H1 (cell line): ENCODE results near the gene CTF1. TPM values are rescaled to one million over a fixed set of nuclear protein-coding genes. Genes with fewer than 3 reads are reported as not detected.

Experiments used
- CTCF ChIA-PET: fragments of 300-600 bp; sonication (Branson Sonifier 250); formaldehyde crosslinking; loops from one replicate; lab custom pipeline; 2021; ENCODE audit not compliant: partially characterized antibody; lab: Charles Lee
- POLR2A ChIA-PET: fragments of 300-600 bp; sonication (Branson Sonifier 250); formaldehyde crosslinking; loops from one replicate; lab custom pipeline; 2021; ENCODE audit warnings: inconsistent platforms; ENCODE audit not compliant: partially characterized antibody; lab: Charles Lee
- DNase-seq, 2 experiments: peaks; one replicate each; pipeline versions ENCODE4 v3.0.0 to v3.0.0-alpha.2; 2010 to 2022; ENCODE audit warnings: low spot score in 2 of 2, low read depth in 1 of 2, mixed read lengths in 1 of 2
- FAIRE-seq: peaks from 2 replicates; lab custom pipeline; 2011; peaks lifted over from hg19 to GRCh38; lab: Jason Lieb, UNC
- H2AFZ ChIP-seq: 2 replicates; pipeline ENCODE4 v1.8.1; 2012; ENCODE audit warnings: low read length, inconsistent platforms
- H2AK5ac ChIP-seq: 2 replicates; pipeline ENCODE4 v1.6.1; 2013; ENCODE audit warnings: low read depth, low read length
- H2BK120ac ChIP-seq: replicated peaks from 2 replicates; pipeline ENCODE3; 2013; ENCODE audit warnings: low read depth, low read length, inconsistent platforms
- H2BK12ac ChIP-seq: 2 replicates; pipeline ENCODE4 v1.6.1; 2013; ENCODE audit warnings: low read depth, low read length
- H2BK15ac ChIP-seq: 2 replicates; pipeline ENCODE4 v1.6.1; 2013; ENCODE audit warnings: low read length
- H2BK20ac ChIP-seq: 2 replicates; pipeline ENCODE4 v1.6.1; 2013; ENCODE audit warnings: low read length
- H2BK5ac ChIP-seq: 2 replicates; pipeline ENCODE4 v1.6.1; 2013; ENCODE audit warnings: low read depth, low read length
- H3K14ac ChIP-seq: 2 replicates; pipeline ENCODE4 v1.6.1; 2013; ENCODE audit warnings: inconsistent platforms; ENCODE audit not compliant: insufficient read length
- H3K18ac ChIP-seq: 2 replicates; pipeline ENCODE4 v1.6.1; 2013; ENCODE audit warnings: low read length; ENCODE audit errors: extremely low read depth
- H3K23ac ChIP-seq: 2 replicates; pipeline ENCODE4 v1.6.1; 2013; ENCODE audit warnings: inconsistent platforms; ENCODE audit not compliant: insufficient read length
- H3K23me2 ChIP-seq: 2 replicates; pipeline ENCODE4 v1.6.1; 2013; ENCODE audit warnings: low read depth, low read length
- H3K27ac ChIP-seq: 2 replicates; pipeline ENCODE4 v1.6.1; 2011; ENCODE audit warnings: low read depth, low read length, inconsistent platforms
- H3K27me3 ChIP-seq, 4 experiments: replicated peaks in 1 of 4; 1 replicate in 1 of 4; 2 replicates in 3 of 4; pipeline versions ENCODE4 v1.6.1 to v1.8.1; 2011 to 2013; ENCODE audit warnings: low read length in 3 of 4, mild to moderate bottlenecking in 3 of 4, inconsistent platforms in 2 of 4, mixed read lengths in 2 of 4, moderate library complexity in 1 of 4; ENCODE audit not compliant: control insufficient read depth in 3 of 4, insufficient read depth in 3 of 4; ENCODE audit errors: extremely low read depth in 1 of 4
- H3K36me3 ChIP-seq, 4 experiments: 2 replicates each; pipeline versions ENCODE4 v1.6.1 to v1.8.1; 2011 to 2013; ENCODE audit warnings: mild to moderate bottlenecking in 4 of 4, low read length in 3 of 4, moderate library complexity in 2 of 4, control low read depth in 1 of 4, inconsistent platforms in 1 of 4; ENCODE audit not compliant: insufficient read depth in 4 of 4, control insufficient read depth in 2 of 4
- H3K4ac ChIP-seq: replicated peaks from 2 replicates; pipeline ENCODE3; 2013; ENCODE audit warnings: low read length, low read depth, mixed read lengths, inconsistent platforms; ENCODE audit not compliant: insufficient read length
- H3K4me1 ChIP-seq, 4 experiments: replicated peaks in 1 of 4; 1 replicate in 1 of 4; 2 replicates in 3 of 4; pipeline versions ENCODE4 v1.6.1 to v1.8.1; 2011 to 2013; ENCODE audit warnings: low read length in 3 of 4, inconsistent platforms in 2 of 4, mixed read lengths in 1 of 4; ENCODE audit not compliant: insufficient read depth in 4 of 4, control insufficient read depth in 3 of 4
- H3K4me2 ChIP-seq, 2 experiments: 2 replicates each; pipeline versions ENCODE4 v1.6.1 to v1.8.1; 2011 to 2013; ENCODE audit warnings: low read depth in 2 of 2, low read length in 2 of 2, control low read depth in 1 of 2, inconsistent platforms in 1 of 2, mild to moderate bottlenecking in 1 of 2; ENCODE audit not compliant: insufficient read depth in 1 of 2
- H3K4me3 ChIP-seq, 4 experiments: fragments of 200-600, 300-600 bp in 1 of 4; sonication (generic), shearing (Covaris generic), sonication (Bioruptor Twin) in 1 of 4; 2 replicates each; pipeline versions ENCODE4 v1.5.1 to v1.8.1; 2011 to 2016; ENCODE audit warnings: low read length in 4 of 4, low read depth in 3 of 4, control low read depth in 2 of 4, inconsistent platforms in 2 of 4, mild to moderate bottlenecking in 2 of 4, mixed read lengths in 1 of 4, moderate library complexity in 1 of 4; ENCODE audit not compliant: insufficient read depth in 2 of 4; ENCODE audit errors: extremely low read depth in 1 of 4
- H3K56ac ChIP-seq: replicated peaks from 2 replicates; pipeline ENCODE3; 2013; ENCODE audit warnings: low read depth, mild to moderate bottlenecking, mixed read lengths, low read length, inconsistent platforms; ENCODE audit not compliant: insufficient read length
- H3K79me1 ChIP-seq: 2 replicates; pipeline ENCODE4 v1.6.1; 2013; ENCODE audit warnings: low read depth, low read length, control low read depth
- H3K79me2 ChIP-seq, 2 experiments: 2 replicates each; pipeline versions ENCODE4 v1.6.1 to v1.8.1; 2012 to 2013; ENCODE audit warnings: low read length in 2 of 2, mild to moderate bottlenecking in 2 of 2, inconsistent platforms in 1 of 2; ENCODE audit not compliant: insufficient read depth in 2 of 2, control insufficient read depth in 1 of 2
- H3K9ac ChIP-seq, 4 experiments: replicated peaks in 1 of 4; 1 replicate in 1 of 4; 2 replicates in 3 of 4; pipeline versions ENCODE4 v1.6.1 to v1.8.1; 2011 to 2013; ENCODE audit warnings: low read depth in 3 of 4, low read length in 3 of 4, control low read depth in 2 of 4, mild to moderate bottlenecking in 2 of 4, moderate library complexity in 2 of 4, inconsistent platforms in 1 of 4; ENCODE audit errors: extremely low read depth in 1 of 4
- H3K9me3 ChIP-seq, 2 experiments: 2 replicates each; pipeline versions ENCODE4 v1.6.1 to v1.8.1; 2012 to 2013; ENCODE audit warnings: mild to moderate bottlenecking in 2 of 2, moderate library complexity in 2 of 2, control low read depth in 1 of 2, inconsistent platforms in 1 of 2, low read depth in 1 of 2, low read length in 1 of 2, mixed read lengths in 1 of 2; ENCODE audit not compliant: insufficient read depth in 2 of 2
- H4K20me1 ChIP-seq, 2 experiments: replicated peaks in 1 of 2; 2 replicates each; pipeline versions ENCODE3 to v1.8.1; 2011 to 2013; ENCODE audit warnings: inconsistent platforms in 2 of 2, low read length in 2 of 2, mild to moderate bottlenecking in 1 of 2; ENCODE audit not compliant: insufficient read depth in 2 of 2, control insufficient read depth in 1 of 2
- H4K5ac ChIP-seq: 2 replicates; pipeline ENCODE4 v1.6.1; 2013; ENCODE audit warnings: low read length, low read depth, mixed read lengths, inconsistent platforms; ENCODE audit not compliant: insufficient read length
- H4K8ac ChIP-seq: 2 replicates; pipeline ENCODE4 v1.8.0; 2013; ENCODE audit warnings: mild to moderate bottlenecking, moderate library complexity, low read length, inconsistent platforms; ENCODE audit not compliant: insufficient read depth; ENCODE audit errors: extremely low read depth
- H4K91ac ChIP-seq: replicated peaks from 2 replicates; pipeline ENCODE3; 2013; ENCODE audit warnings: low read length, mixed read lengths, inconsistent platforms; ENCODE audit not compliant: insufficient read length
- NRF1 ChIP-seq: IDR thresholded peaks from 2 replicates; pipeline ENCODE4 v1.6.1; 2011; ENCODE audit warnings: mild to moderate bottlenecking, low read depth, low read length, improper control_type of control experiment
- WGBS, 2 experiments: shearing (Covaris generic) in 1 of 2; methylation state at CpG; one replicate each; pipeline versions ENCODE4 v1.1.6 to v1.1.7; 2013 to 2015; ENCODE audit warnings: low lambda C conversion rate in 2 of 2, mixed read lengths in 2 of 2, inconsistent platforms in 1 of 2, low coverage in 1 of 2, missing lambda C conversion rate in 1 of 2; ENCODE audit not compliant: insufficient replicate concordance in 2 of 2, insufficient coverage in 1 of 2, insufficient read length in 1 of 2; ENCODE audit errors: extremely low coverage in 1 of 2, missing lambda C conversion rate in 1 of 2; 5-methylcytosine and 5-hydroxymethylcytosine counted together
- polyA plus RNA-seq, 7 experiments: library from polyadenylated mRNA; depleted of rRNA in 3 of 7; stranded (reverse) in 5 of 7; unstranded in 2 of 7; fragments of >200 nt in 5 of 7; fragments of 200-250 nt in 2 of 7; gene quantifications; 1 replicate in 5 of 7; 2 replicates in 1 of 7; 4 replicates in 1 of 7; pipeline versions ENCODE4 v1.2.1 to v1.2.3, GENCODE V29; 2011 to 2013; ENCODE audit warnings: missing spikeins in 2 of 7, mixed read lengths in 2 of 7
- total RNA-seq: library from RNA; stranded (reverse); fragmentation: NEBNext Ultra II Directional; extraction: Animal tissue kit (Norgen Biotek cat#: 25700); gene quantifications from 2 replicates; pipeline ENCODE4 v1.2.1, GENCODE V29; 2021
- TF ChIP-seq, protein P1 (sequence below): IDR thresholded peaks from 2 replicates; pipeline ENCODE4 v1.6.1; 2011; ENCODE audit warnings: low read depth, mild to moderate bottlenecking, low read length; ENCODE audit not compliant: insufficient read depth

CTF1 gene
- total and polyA plus RNA-seq, 2 of the 8 experiments (the other 6 are each of a cell fraction or from before 2014, with no cell fraction given) = 0.97 to 3.4 TPM

- CTCF ChIA-PET = interaction anchor here (0.7 to 10.1 kb wide), 8 partner anchors 18 to 100 kb away, joined by 3 to 49 read pairs (median 6); no protein-coding TSS in a partner anchor
Observed at GRCh38 chr16:30874244-30874820, 22.1 kb upstream of the CTF1 start.

More at GRCh38 chr16:30874244-30874820, 22.1 kb upstream of the CTF1 start:
- Histone ChIP-seq H2BK20ac (no peak overlapping the region), H3K9me3 (no peaks in the 10 kb centered on the region), H3K18ac (no peak overlapping the region), H2AFZ (no peak overlapping the region), H3K36me3 (no peaks in the 10 kb centered on the region), H3K27me3 (peaks cover 0 to 26% (median 11%) of the 10 kb centered on the region in 4 experiments; a peak in 5 of 7 replicates), H2BK120ac (no peak overlapping the region), H3K27ac (no peak overlapping the region), H3K9ac (no peak overlapping the region), H3K14ac (no peak overlapping the region), H3K4me1 (peaks cover 0 to 6% (median 3%) of the 10 kb centered on the region in 4 experiments; a peak in 5 of 7 replicates), H4K8ac (peak overlapping the region; percentile 97), H3K79me2 (peaks cover 0 to 6% of the 10 kb centered on the region in 2 experiments; a peak in 1 of 4 replicates), H3K56ac (no peak overlapping the region), H4K5ac (no peak overlapping the region), H3K4ac (no peak overlapping the region), H2BK5ac (no peak overlapping the region), H3K4me2 (peak overlapping the region; percentile 84 to 86), H3K79me1 (no peaks in the 10 kb centered on the region; the same call in 1 of the 2 replicates), H4K20me1 (no peaks in the 10 kb centered on the region), H4K91ac (no peak overlapping the region), H3K23me2 (peaks cover 12% of the 10 kb centered on the region), H2BK15ac (no peak overlapping the region), H3K23ac (no peak overlapping the region), H3K4me3 (peak overlapping the region; percentile 61 to 97 (median 92)), H2BK12ac (no peak overlapping the region), H2AK5ac (no peak overlapping the region)
- FAIRE-seq = no peak
- no peak for TF ChIP-seq NRF1
- TF ChIP-seq, protein P1, sequence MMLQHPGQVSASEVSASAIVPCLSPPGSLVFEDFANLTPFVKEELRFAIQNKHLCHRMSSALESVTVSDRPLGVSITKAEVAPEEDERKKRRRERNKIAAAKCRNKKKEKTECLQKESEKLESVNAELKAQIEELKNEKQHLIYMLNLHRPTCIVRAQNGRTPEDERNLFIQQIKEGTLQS = no peak
- 38% methylated on average over 23 of the region's 23 CpGs; no CpG with 5 or more reads in 1 of the 2 experiments for WGBS, 2 experiments
- no peak for DNase-seq
- POLR2A ChIA-PET = interaction anchor here (0.9 to 4.6 kb wide), 19 partner anchors 11 to 96 kb away, joined by 3 to 40 read pairs (median 6); partner anchors contain the start of genes CTF1, FBXL19 and ZNF629
